HEK293T (cell line): ENCODE data around the gene NKAIN2.
"Not testable (repeated sequence)": the region's sequence is repeated elsewhere in the genome, so short reads cannot be mapped to it uniquely, and the experiment has no call there.

ENCODE experiments used
- CTCF ChIA-PET: fragments of 350-600 bp; formaldehyde crosslinking; extraction: SDS; loops from one replicate; lab custom pipeline; 2021; ENCODE audit warnings: antibody characterized with exemption, inconsistent platforms; lab: Yijun Ruan, JAX
- POLR2A ChIA-PET: fragments of 350-600 bp; formaldehyde crosslinking; extraction: SDS; loops from one replicate; lab custom pipeline; 2020; ENCODE audit warnings: antibody characterized with exemption, inconsistent platforms; lab: Yijun Ruan, JAX
- DNase-seq: peaks from one replicate; pipeline ENCODE4 v3.0.0; 2012; ENCODE audit warnings: mixed read lengths; ENCODE audit errors: extremely low spot score
- ARNT ChIP-seq: fragments of 450-650 bp; IDR thresholded peaks from 2 replicates; pipeline ENCODE4 v1.6.1; 2017; ENCODE audit warnings: mild to moderate bottlenecking
- BHLHE40 ChIP-seq: fragments of 450-650 bp; IDR thresholded peaks from 2 replicates; pipeline ENCODE4 v1.6.1; 2016; ENCODE audit warnings: mild to moderate bottlenecking, moderate library complexity, borderline replicate concordance
- CTBP1 ChIP-seq: fragments of 450-650 bp; IDR thresholded peaks from 2 replicates; pipeline ENCODE4 v1.6.1; 2016; ENCODE audit warnings: borderline replicate concordance
- ELF4 ChIP-seq: fragments of 450-650 bp; IDR thresholded peaks from 2 replicates; pipeline ENCODE4 v1.6.1; 2017; ENCODE audit warnings: antibody characterized with exemption
- FOXA1 ChIP-seq: fragments of 450-650 bp; IDR thresholded peaks from 2 replicates; pipeline ENCODE4 v1.6.1; 2016; ENCODE audit warnings: mild to moderate bottlenecking
- FOXK2 ChIP-seq: fragments of 450-650 bp; IDR thresholded peaks from 2 replicates; pipeline ENCODE4 v1.6.1; 2016; ENCODE audit warnings: mild to moderate bottlenecking
- FOXM1 ChIP-seq: fragments of 450-650 bp; IDR thresholded peaks from 2 replicates; pipeline ENCODE4 v1.6.1; 2017; ENCODE audit warnings: mild to moderate bottlenecking, borderline replicate concordance
- HDGF ChIP-seq: fragments of 450-650 bp; IDR thresholded peaks from 2 replicates; pipeline ENCODE4 v1.6.1; 2017; ENCODE audit warnings: antibody characterized with exemption, borderline replicate concordance
- L3MBTL2 ChIP-seq: fragments of 450-650 bp; conservative IDR thresholded peaks from 2 replicates; pipeline ENCODE4 v1.6.1; 2016; ENCODE audit warnings: mild to moderate bottlenecking
- LEF1 ChIP-seq: fragments of 450-650 bp; IDR thresholded peaks from 2 replicates; pipeline ENCODE4 v1.6.1; 2017; ENCODE audit warnings: mild to moderate bottlenecking, borderline replicate concordance
- NFRKB ChIP-seq: fragments of 450-650 bp; IDR thresholded peaks from 2 replicates; pipeline ENCODE4 v1.6.1; 2016; ENCODE audit warnings: mild to moderate bottlenecking, moderate library complexity
- SP1 ChIP-seq: fragments of 450-650 bp; IDR thresholded peaks from 2 replicates; pipeline ENCODE4 v1.6.1; 2017
- SUZ12 ChIP-seq: fragments of 450-650 bp; IDR thresholded peaks from 2 replicates; pipeline ENCODE4 v1.6.1; 2016; ENCODE audit warnings: mild to moderate bottlenecking
- TARDBP ChIP-seq: fragments of 450-650 bp; IDR thresholded peaks from 2 replicates; pipeline ENCODE4 v1.6.1; 2016
- ZNF384 ChIP-seq: fragments of 450-650 bp; IDR thresholded peaks from 2 replicates; pipeline ENCODE4 v1.6.1; 2016
- TF ChIP-seq, protein P1 (sequence below): fragments of 450-650 bp; IDR thresholded peaks from 2 replicates; pipeline ENCODE4 v1.6.1; 2016

NKAIN2 gene

GRCh38 chr6:123909989-123910388, 106.3 kb downstream of the NKAIN2 start:
- ChIA-PET CTCF (interaction anchor here (0.6 kb wide), 1 partner anchor 89 kb away, joined by 5 read pairs; no protein-coding TSS in a partner anchor), POLR2A (no interaction called here)
- no peak for DNase-seq
- TF ChIP-seq FOXK2 = no peak
- TF ChIP-seq NFRKB = no peak
- no peak for TF ChIP-seq CTBP1
- no peak for TF ChIP-seq FOXA1
- no peak for TF ChIP-seq LEF1
- no peak for TF ChIP-seq TARDBP
- no peak for TF ChIP-seq FOXM1
- no peak for TF ChIP-seq L3MBTL2
- TF ChIP-seq, protein P1, sequence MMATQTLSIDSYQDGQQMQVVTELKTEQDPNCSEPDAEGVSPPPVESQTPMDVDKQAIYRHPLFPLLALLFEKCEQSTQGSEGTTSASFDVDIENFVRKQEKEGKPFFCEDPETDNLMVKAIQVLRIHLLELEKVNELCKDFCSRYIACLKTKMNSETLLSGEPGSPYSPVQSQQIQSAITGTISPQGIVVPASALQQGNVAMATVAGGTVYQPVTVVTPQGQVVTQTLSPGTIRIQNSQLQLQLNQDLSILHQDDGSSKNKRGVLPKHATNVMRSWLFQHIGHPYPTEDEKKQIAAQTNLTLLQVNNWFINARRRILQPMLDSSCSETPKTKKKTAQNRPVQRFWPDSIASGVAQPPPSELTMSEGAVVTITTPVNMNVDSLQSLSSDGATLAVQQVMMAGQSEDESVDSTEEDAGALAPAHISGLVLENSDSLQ = no peak
- no peak for TF ChIP-seq ELF4
- TF ChIP-seq SUZ12 = no peak
- no peak for TF ChIP-seq ZNF384
- TF ChIP-seq SP1 = no peak

DNA sequence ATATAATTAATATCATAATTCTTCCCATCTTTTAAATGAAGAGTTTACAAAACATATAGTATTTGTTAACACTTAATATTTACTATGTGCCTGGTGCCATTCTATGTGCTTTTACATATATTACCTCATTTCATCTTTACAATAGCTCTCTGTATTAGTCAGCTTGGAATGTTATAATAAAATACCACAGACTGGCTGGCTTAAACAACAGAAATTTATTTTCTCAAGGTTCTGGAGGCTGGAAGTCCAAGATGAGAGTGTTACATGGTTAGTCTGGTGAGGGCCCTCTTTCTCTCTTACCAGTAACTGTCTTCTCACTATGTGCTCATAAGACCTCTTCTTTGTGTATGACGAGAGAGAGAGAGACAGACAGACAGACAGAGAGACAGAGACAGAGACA, 110.2 kb downstream of the NKAIN2 start:
- ChIA-PET CTCF (no interaction called here), POLR2A (no interaction called here)
- DNase-seq = no peak
- TF ChIP-seq TARDBP = no peak

DNA sequence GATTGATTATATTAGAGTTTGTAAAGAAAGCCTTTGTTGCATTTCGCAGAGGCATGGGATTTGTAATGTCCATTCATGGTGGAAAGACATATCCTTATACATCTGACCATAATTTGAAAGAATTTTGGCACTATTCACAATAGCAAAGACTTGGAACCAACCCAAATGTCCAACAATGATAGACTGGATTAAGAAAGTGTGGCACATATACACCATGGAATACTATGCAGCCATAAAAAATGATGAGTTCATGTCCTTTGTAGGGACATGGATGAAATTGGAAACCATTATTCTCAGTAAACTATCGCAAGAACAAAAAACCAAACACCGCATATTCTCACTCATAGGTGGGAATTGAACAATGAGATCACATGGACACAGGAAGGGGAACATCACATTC, 119.7 kb downstream of the NKAIN2 start:
- CTCF ChIA-PET = interaction anchor here (0.6 to 0.7 kb wide), 2 partner anchors 10 to 21 kb away, joined by 3 to 5 read pairs; no protein-coding TSS in a partner anchor
- DNase-seq, POLR2A ChIA-PET: not testable (repeated sequence)

DNA sequence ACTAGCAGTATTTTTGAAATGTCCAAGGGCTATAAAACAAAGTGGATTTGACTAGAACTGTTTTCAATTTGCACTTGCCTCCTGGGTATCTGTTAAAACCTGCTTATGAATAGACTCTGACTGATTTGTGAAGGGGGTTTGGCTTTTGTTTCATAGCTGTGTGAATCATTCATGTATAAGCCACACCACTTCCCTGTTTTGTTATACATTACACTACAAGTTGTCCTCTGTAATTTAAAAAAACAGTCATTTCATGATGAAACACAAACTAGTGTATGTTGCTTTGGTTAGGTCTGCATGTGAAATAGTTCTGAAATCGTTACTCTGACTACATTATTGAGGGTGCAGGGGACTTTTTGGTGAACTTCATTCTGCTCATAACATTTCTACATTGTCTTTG, 121.7 kb downstream of the NKAIN2 start:
- no peak for DNase-seq
- ChIA-PET POLR2A (no interaction called here), CTCF (interaction anchor here (0.7 kb wide), 1 partner anchor 135 kb away, joined by 7 read pairs; no protein-coding TSS in a partner anchor)
- TF ChIP-seq SUZ12 (no peak), HDGF (no peak), NFRKB (no peak), FOXK2 (no peak), BHLHE40 (no peak), ZNF384 (no peak), FOXM1 (no peak)

- TF ChIP-seq FOXM1 (no peak), CTBP1 (no peak), SP1 (no peak), TARDBP (no peak), BHLHE40 (no peak), ARNT (no peak), FOXK2 (no peak), ZNF384 (no peak)
- ChIA-PET CTCF (interaction anchor here (0.7 kb wide), 1 partner anchor 136 kb away, joined by 7 read pairs; no protein-coding TSS in a partner anchor), POLR2A (no interaction called here)
- no peak for DNase-seq
Observed at GRCh38 chr6:123925842-123926399, 122.3 kb downstream of the NKAIN2 start.

GRCh38 chr6:123928529-123928928, 124.9 kb downstream of the NKAIN2 start:
- TF ChIP-seq SUZ12 = no peak
- TF ChIP-seq FOXK2 = no peak
- no peak for TF ChIP-seq LEF1
- TF ChIP-seq NFRKB = no peak
- no peak for TF ChIP-seq BHLHE40
- no peak for TF ChIP-seq FOXM1
- TF ChIP-seq FOXA1 = no peak
- TF ChIP-seq L3MBTL2 = no peak
- no peak for TF ChIP-seq SP1
- no peak for TF ChIP-seq TARDBP
- TF ChIP-seq HDGF = no peak
- no peak for TF ChIP-seq ZNF384
- TF ChIP-seq, protein P1 = no peak
- ChIA-PET POLR2A (no interaction called here), CTCF (no interaction called here)
- no peak for DNase-seq

- POLR2A ChIA-PET = no interaction called here
- no peak for DNase-seq
- TF ChIP-seq ELF4 = no peak
- TF ChIP-seq ARNT = no peak
- no peak for TF ChIP-seq NFRKB
- TF ChIP-seq TARDBP = no peak
- TF ChIP-seq ZNF384 = no peak
- TF ChIP-seq FOXA1 = no peak
- CTCF ChIA-PET = no interaction called here
Observed at GRCh38 chr6:123931928-123932327, 128.3 kb downstream of the NKAIN2 start.

GRCh38 chr6:123940551-123940950, 136.9 kb downstream of the NKAIN2 start:
- ChIA-PET CTCF (no interaction called here), POLR2A (no interaction called here)
- TF ChIP-seq HDGF = no peak
- TF ChIP-seq FOXK2 = no peak
- TF ChIP-seq ELF4 = no peak
- TF ChIP-seq BHLHE40 = no peak
- TF ChIP-seq CTBP1 = no peak
- TF ChIP-seq L3MBTL2 = no peak
- no peak for DNase-seq
